HL-60 (cell line): ENCODE data around the gene MS4A2.

Experiments used
- DNase-seq, 2 experiments: peaks; one replicate each; pipeline ENCODE4 v3.0.0-alpha.2; 2010 to 2020; ENCODE audit warnings: low read depth in 1 of 2, low spot score in 1 of 2
- H3K27ac ChIP-seq: fragments of 250-450 bp; sonication (Bioruptor Pico); replicated peaks from 2 replicates; pipeline ENCODE4 v1.5.1; 2020; ENCODE audit warnings: mild to moderate bottlenecking, moderate library complexity
- H3K27me3 ChIP-seq: fragments of 250-450 bp; sonication (Bioruptor Pico); 2 replicates; pipeline ENCODE4 v1.5.1; 2021; ENCODE audit warnings: mild to moderate bottlenecking, moderate library complexity; ENCODE audit not compliant: insufficient read depth, poor library complexity, severe bottlenecking
- H3K4me3 ChIP-seq: replicated peaks from 2 replicates; pipeline ENCODE4 v1.5.1; 2011; ENCODE audit warnings: mild to moderate bottlenecking, control low read depth, low read length; ENCODE audit not compliant: insufficient read depth
- CTCF ChIP-seq: IDR thresholded peaks from one replicate; pipeline ENCODE4 v1.5.1; 2011; ENCODE audit warnings: low read length, control low read depth, inconsistent platforms; ENCODE audit not compliant: insufficient read depth
- GABPA ChIP-seq: IDR thresholded peaks from 2 replicates; pipeline ENCODE4 v1.6.1; 2012; ENCODE audit warnings: low read depth
- POLR2AphosphoS5 ChIP-seq: IDR thresholded peaks from 2 replicates; pipeline ENCODE4 v1.6.1; 2012; ENCODE audit warnings: low read depth
- REST ChIP-seq: IDR thresholded peaks from 2 replicates; pipeline ENCODE4 v1.6.1; 2012; ENCODE audit warnings: low read depth; ENCODE audit not compliant: insufficient replicate concordance
- SPI1 ChIP-seq: IDR thresholded peaks from 2 replicates; pipeline ENCODE4 v1.6.1; 2012; ENCODE audit warnings: low read depth, mild to moderate bottlenecking, borderline replicate concordance

MS4A2 gene

GRCh38 chr11:60084631-60085273, 3.7 kb upstream of the MS4A2 start:
- TF ChIP-seq GABPA: no peak
- TF ChIP-seq POLR2AphosphoS5: no peak
- TF ChIP-seq SPI1: no peak
- no peak for TF ChIP-seq REST
- TF ChIP-seq CTCF: no peak
- Histone ChIP-seq H3K27me3 (no peaks in the 10 kb centered on the region), H3K4me3 (no peak overlapping the region), H3K27ac (no peak overlapping the region)
- DNase-seq: no peak

GRCh38 chr11:60085909-60086308, 2.6 kb upstream of the MS4A2 start:
- Histone ChIP-seq H3K4me3 (no peak overlapping the region), H3K27ac (no peak overlapping the region), H3K27me3 (no peaks in the 10 kb centered on the region)
- no peak for TF ChIP-seq GABPA
- TF ChIP-seq SPI1: peak; percentile 59; the same call in 1 of the 2 replicates
- DNase-seq: peak in 1 of 2 experiments; percentile 21

- TF ChIP-seq SPI1 (no peak), REST (no peak), CTCF (no peak), POLR2AphosphoS5 (no peak)
- DNase-seq: no peak
- no peak overlapping the region for H3K27ac ChIP-seq
- H3K4me3 ChIP-seq: no peak overlapping the region
- no peaks in the 10 kb centered on the region for H3K27me3 ChIP-seq
These were observed 1.2 kb upstream of the MS4A2 start for GRCh38 chr11:60087239-60087638.

- no peak for TF ChIP-seq POLR2AphosphoS5
- Histone ChIP-seq H3K27me3 (no peaks in the 10 kb centered on the region), H3K4me3 (no peak overlapping the region), H3K27ac (no peak overlapping the region)
- DNase-seq: no peak
These were observed 7.1 kb downstream of the MS4A2 start for GRCh38 chr11:60095477-60096120.

- Histone ChIP-seq H3K4me3 (no peak overlapping the region), H3K27me3 (no peaks in the 10 kb centered on the region), H3K27ac (no peak overlapping the region)
- no peak for TF ChIP-seq REST
- TF ChIP-seq GABPA: no peak
- no peak for TF ChIP-seq SPI1
- no peak for TF ChIP-seq CTCF
- TF ChIP-seq POLR2AphosphoS5: no peak
- DNase-seq: no peak
These were observed 8.7 kb downstream of the MS4A2 start for GRCh38 chr11:60097189-60097588.
